Stomach (tissue), 9 donors: ENCODE data around the gene ALDH1A2. TPM values are rescaled to one million over a fixed set of nuclear protein-coding genes. Genes with fewer than 3 reads are reported as not detected.

Source experiments
- DNase-seq, 2 donors: peaks; one replicate each; pipeline versions ENCODE4 v3.0.0 to v3.0.0-alpha.2; 2013 to 2019
- H3K27ac ChIP-seq, 5 donors: fragments of 200-600 bp in 4 of 5; sonication (generic) in 4 of 5; one replicate each; pipeline ENCODE4 v1.5.1; 2013 to 2019; ENCODE audit warnings: mild to moderate bottlenecking in 1 of 5, moderate library complexity in 1 of 5
- H3K27me3 ChIP-seq, 3 donors: fragments of 200-600 bp; sonication (generic); one replicate each; pipeline ENCODE4 v1.5.1; 2017 to 2019; ENCODE audit warnings: mixed run types in 1 of 3
- H3K36me3 ChIP-seq, 4 donors: fragments of 200-600 bp; sonication (generic); 1 replicate in 3 of 4; 2 replicates in 1 of 4; pipeline ENCODE4 v1.5.1; 2016 to 2019
- H3K4me1 ChIP-seq, 4 donors: fragments of 200-600 bp; sonication (generic); one replicate each; pipeline ENCODE4 v1.5.1; 2016 to 2019
- H3K4me3 ChIP-seq, 4 donors: fragments of 200-600 bp; sonication (generic) in 3 of 4; one replicate each; pipeline ENCODE4 v1.5.1; 2016 to 2019; ENCODE audit warnings: mild to moderate bottlenecking in 1 of 4
- H3K9me3 ChIP-seq, 4 donors: fragments of 200-600 bp; sonication (generic); one replicate each; pipeline ENCODE4 v1.5.1; 2016 to 2019
- EP300 ChIP-seq: sonication (generic); formaldehyde crosslinking; IDR thresholded peaks from one replicate; pipeline ENCODE4 v1.6.1; 2017; ENCODE audit warnings: antibody characterized with exemption
- POLR2A ChIP-seq, 4 donors: fragments of 450-650 bp; IDR thresholded peaks; one replicate each; pipeline ENCODE4 v1.6.1; 2016; ENCODE audit warnings: antibody characterized with exemption in 4 of 4, control low read depth in 2 of 4, mild to moderate bottlenecking in 1 of 4, moderate library complexity in 1 of 4
- POLR2AphosphoS5 ChIP-seq, 3 donors: sonication (generic); formaldehyde crosslinking; IDR thresholded peaks; one replicate each; pipeline ENCODE4 v1.6.1; 2016; ENCODE audit warnings: antibody characterized with exemption in 3 of 3
- WGBS, 5 donors: extraction: QIAGEN DNeasy Blood & Tissue Kit in 3 of 5; methylation state at CpG; one replicate each; pipeline versions ENCODE4 v1.1.5 to v1.1.7; 2013 to 2018; 5-methylcytosine and 5-hydroxymethylcytosine counted together
- intact Hi-C: fragments of 100-400 bp; cut with DNase I; formaldehyde crosslinking; loops from one replicate; pipeline ENCODE4 v1.15.1; 2023; ENCODE audit warnings: low total_unique reads
- polyA plus RNA-seq, 3 donors: library from polyadenylated mRNA; stranded (reverse); fragments of 200-250 nt; gene quantifications; one replicate each; pipeline ENCODE4 v1.2.3, GENCODE V29; 2013
- total RNA-seq, 5 donors: library from RNA; depleted of rRNA; stranded (reverse); fragments of >200 nt; gene quantifications; one replicate each; pipeline versions ENCODE4 v1.1.0 to v1.2.3, GENCODE V29; 2014 to 2016
- TF ChIP-seq, protein P1 (sequence below), 7 experiments: fragments of 450-650 bp in 4 of 7; fragments of 200-600 bp in 3 of 7; sonication (generic) in 3 of 7; IDR thresholded peaks; one replicate each; pipeline ENCODE4 v1.5.1; 2016 to 2019; ENCODE audit warnings: antibody characterized with exemption in 7 of 7, control low read depth in 2 of 7, mild to moderate bottlenecking in 1 of 7
- donor health status: healthy with polysubstance abuse.
- donor health status: Bipolar disorder and iron deficiency.
- donor health status: healthy.

ALDH1A2 gene
- total and polyA plus RNA-seq, 8 donors = 0.15 to 4.4 (median 1.1) TPM; not detected in 2

DNA sequence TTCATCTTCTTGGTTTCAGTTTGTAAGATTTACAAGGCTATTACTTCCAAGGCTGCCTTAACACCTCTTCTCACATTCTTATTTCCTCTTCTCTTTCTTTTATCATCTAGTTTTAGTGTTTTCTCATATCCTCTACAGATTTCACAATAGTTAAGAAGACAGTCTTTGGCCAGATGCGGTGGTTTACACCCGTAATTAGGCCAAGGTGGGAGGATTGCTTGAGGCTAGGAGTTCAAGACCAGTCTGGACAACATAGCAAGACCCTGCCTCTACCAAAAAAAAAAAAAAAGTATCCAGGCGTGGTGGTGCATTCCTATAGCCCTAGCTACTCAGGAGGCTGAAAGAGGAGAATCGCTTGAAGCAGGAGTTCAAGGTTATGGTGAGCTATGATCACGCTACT, 3.5 kb upstream of the ALDH1A2 start:
- H3K27me3 ChIP-seq = peaks cover 15 to 70% (median 31%) of the 10 kb centered on the region in 3 donors
- no peak for TF ChIP-seq EP300
- TF ChIP-seq POLR2AphosphoS5 (IDR thresholded peaks at IDR 0.05) = no peak
- TF ChIP-seq, protein P1, sequence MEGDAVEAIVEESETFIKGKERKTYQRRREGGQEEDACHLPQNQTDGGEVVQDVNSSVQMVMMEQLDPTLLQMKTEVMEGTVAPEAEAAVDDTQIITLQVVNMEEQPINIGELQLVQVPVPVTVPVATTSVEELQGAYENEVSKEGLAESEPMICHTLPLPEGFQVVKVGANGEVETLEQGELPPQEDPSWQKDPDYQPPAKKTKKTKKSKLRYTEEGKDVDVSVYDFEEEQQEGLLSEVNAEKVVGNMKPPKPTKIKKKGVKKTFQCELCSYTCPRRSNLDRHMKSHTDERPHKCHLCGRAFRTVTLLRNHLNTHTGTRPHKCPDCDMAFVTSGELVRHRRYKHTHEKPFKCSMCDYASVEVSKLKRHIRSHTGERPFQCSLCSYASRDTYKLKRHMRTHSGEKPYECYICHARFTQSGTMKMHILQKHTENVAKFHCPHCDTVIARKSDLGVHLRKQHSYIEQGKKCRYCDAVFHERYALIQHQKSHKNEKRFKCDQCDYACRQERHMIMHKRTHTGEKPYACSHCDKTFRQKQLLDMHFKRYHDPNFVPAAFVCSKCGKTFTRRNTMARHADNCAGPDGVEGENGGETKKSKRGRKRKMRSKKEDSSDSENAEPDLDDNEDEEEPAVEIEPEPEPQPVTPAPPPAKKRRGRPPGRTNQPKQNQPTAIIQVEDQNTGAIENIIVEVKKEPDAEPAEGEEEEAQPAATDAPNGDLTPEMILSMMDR (IDR thresholded peaks at IDR 0.05) = no peak
- TF ChIP-seq POLR2A (IDR thresholded peaks at IDR 0.05) = no peak
- intact Hi-C loops = no loop called here

DNA sequence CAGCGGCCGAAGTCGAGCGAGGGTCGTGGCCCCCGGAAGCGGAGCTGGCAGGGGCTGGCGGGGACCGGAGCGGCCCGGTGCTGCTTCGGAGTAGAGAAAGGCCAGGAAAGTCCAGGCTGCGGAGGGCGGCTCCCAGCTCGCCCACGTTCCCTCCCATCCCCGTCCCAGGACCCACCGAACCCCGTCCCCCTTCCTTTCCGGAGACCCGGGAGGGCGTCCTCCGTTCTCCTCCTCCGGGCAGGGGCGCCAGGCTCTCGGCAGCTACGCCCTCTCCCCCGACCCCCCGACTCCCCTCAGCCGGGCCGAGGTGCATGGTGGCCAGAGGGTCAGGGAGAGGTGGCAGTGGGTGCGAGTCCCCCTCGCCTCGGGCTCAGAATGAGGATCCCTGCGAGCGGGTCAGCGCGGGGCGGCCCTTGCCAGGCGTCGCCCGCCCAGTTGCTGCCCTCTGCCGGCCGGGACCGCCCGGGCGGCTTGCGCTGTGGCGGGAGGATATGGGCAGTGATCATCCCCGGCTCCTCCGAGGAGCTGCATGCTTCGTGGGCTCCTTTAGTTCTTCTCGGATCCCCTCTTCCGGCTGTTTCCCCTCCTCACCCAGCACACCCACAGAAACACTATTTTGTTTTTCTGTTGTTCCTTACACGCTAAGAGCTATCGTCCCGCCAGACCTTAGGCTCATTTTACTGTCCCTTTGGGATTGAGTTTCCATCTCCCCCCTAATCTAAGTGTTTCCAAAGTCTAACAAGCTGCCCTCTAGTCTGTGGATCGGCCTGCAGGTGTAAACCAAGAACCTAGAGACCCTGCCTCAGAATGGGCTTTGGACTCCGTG, 744 bp upstream of the ALDH1A2 start:
- no peaks in the 10 kb centered on the region for H3K9me3 ChIP-seq
- peak overlapping the region; percentile 43 to 62 (median 54) for H3K4me3 ChIP-seq
- no peaks in the 10 kb centered on the region for H3K36me3 ChIP-seq
- H3K4me1 ChIP-seq = peaks cover 11 to 20% (median 14%) of the 10 kb centered on the region in 4 donors
- intact Hi-C loops = no loop called here
- H3K27ac ChIP-seq = peak overlapping the region in 1 of 5 donors; percentile 13
- no peak for TF ChIP-seq EP300
- TF ChIP-seq, protein P1 (IDR thresholded peaks at IDR 0.05) = peak in 5 of 7 experiments; percentile 55 to 80 (median 69)
- WGBS, 5 donors = 7 to 19% (median 8%) methylated on average over 17 to 59 of the region's 59 CpGs
- H3K27me3 ChIP-seq = peaks cover 15 to 81% (median 42%) of the 10 kb centered on the region in 3 donors
- DNase-seq = peak; percentile 70 to 88

More for the DNA sequence above, 3.5 kb upstream of the ALDH1A2 start:
- no peak for DNase-seq
- Histone ChIP-seq H3K27ac (no peak overlapping the region), H3K4me3 (no peak overlapping the region), H3K4me1 (peaks cover 11 to 20% (median 14%) of the 10 kb centered on the region in 4 donors), H3K9me3 (no peaks in the 10 kb centered on the region), H3K36me3 (no peaks in the 10 kb centered on the region)
- 85 to 95% (median 91%) methylated on average over 5 of the region's 5 CpGs for WGBS, 5 donors

DNA sequence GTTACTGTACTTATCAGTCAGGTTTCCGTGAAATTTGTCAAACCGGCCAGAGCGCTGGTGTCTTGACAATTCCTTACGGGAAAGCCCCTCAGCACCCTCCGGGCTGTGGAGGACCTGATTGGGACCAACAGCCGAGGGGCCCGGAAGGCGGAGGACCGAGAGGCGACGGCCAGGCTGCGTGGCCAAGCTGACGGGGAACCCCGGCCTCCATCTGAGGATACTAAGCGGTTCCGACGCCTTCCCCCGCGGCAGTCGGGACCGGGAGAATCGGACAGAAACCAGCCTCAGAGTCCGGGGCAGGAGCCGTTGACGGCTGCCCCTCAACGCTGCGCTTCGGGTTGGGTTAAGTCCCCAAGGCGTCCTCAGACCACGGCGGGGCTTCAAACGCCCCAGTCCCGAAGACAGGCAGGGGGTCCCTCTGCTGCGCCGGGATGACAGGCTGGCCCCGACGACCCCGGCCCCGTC, 499 bp downstream of the ALDH1A2 start:
- H3K27ac ChIP-seq = no peak overlapping the region
- peaks cover 11 to 20% (median 14%) of the 10 kb centered on the region in 4 donors for H3K4me1 ChIP-seq
- H3K4me3 ChIP-seq = peak overlapping the region in 3 of 4 donors; percentile 50 to 62 (median 59)
- intact Hi-C loops = no loop called here
- TF ChIP-seq, protein P1 (IDR thresholded peaks at IDR 0.05) = no peak
- TF ChIP-seq POLR2A (IDR thresholded peaks at IDR 0.05) = no peak
- no peak for TF ChIP-seq POLR2AphosphoS5 (IDR thresholded peaks at IDR 0.05)
- no peak for TF ChIP-seq EP300
- peak in 1 of 2 donors; percentile 53 for DNase-seq
- H3K36me3 ChIP-seq = no peaks in the 10 kb centered on the region
- WGBS, 5 donors = 6 to 19% (median 10%) methylated on average over 22 to 39 of the region's 39 CpGs
- no peaks in the 10 kb centered on the region for H3K9me3 ChIP-seq
- H3K27me3 ChIP-seq = peaks cover 15 to 92% (median 42%) of the 10 kb centered on the region in 3 donors

DNA sequence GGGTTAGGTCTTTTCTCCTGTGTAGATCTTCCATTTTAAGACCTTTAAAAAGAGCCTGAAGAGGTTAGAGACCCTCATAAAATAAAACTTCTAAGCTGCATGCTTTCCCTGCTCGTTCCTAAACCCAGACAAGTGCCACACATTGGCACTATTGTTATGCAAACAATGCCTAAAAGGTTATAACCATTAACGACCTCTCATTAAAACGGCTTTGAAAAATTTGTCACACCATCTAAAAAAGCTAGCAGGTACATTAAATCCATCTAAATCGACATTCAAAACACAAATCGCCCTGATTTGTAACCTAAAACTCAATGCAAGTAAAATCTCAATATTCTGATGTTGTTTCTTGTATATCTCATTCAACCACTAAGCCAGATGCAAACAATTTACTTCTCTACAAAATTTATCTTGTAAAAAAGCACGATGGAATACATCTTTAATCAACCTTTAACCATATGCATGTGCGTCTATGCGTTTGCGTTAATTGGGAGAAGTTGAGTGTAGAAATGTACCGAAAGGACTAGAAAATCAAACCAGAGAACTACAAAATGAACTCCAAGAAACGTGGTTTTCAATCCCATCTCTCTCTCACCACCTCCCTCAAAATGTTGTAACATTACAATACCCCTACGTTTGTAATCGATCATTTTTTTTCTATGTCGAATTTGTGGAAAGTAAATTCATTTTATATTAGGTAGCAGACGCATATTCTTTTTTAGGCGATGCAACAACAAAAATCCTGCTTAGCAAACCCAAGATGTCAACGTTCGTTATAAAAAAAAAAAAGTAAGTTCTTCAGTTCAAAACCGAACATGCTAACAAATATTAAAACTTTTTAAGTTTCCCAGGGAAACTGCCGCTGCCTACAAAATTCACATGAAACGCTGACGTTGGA, 1.2 kb downstream of the ALDH1A2 start:
- H3K27me3 ChIP-seq = peaks cover 15 to 96% (median 42%) of the 10 kb centered on the region in 3 donors
- no peak overlapping the region for H3K4me3 ChIP-seq
- intact Hi-C loops = no loop called here
- 27 to 46% (median 30%) methylated on average over 22 of the region's 22 CpGs for WGBS, 5 donors
- H3K9me3 ChIP-seq = no peaks in the 10 kb centered on the region
- no peak overlapping the region for H3K27ac ChIP-seq
- no peak for TF ChIP-seq POLR2AphosphoS5 (IDR thresholded peaks at IDR 0.05)
- peaks cover 11 to 20% (median 14%) of the 10 kb centered on the region in 4 donors for H3K4me1 ChIP-seq
- no peaks in the 10 kb centered on the region for H3K36me3 ChIP-seq
- no peak for DNase-seq
